Liver (tissue), 9 donors: ENCODE data around the gene TACSTD2. TPM values are rescaled to one million over a fixed set of nuclear protein-coding genes. Genes with fewer than 3 reads are reported as not detected.
A peak's percentile ranks its signal among the peaks of the same experiment; 100 is the strongest.

ENCODE experiments used
- DNase-seq: peaks from one replicate; pipeline ENCODE4 v3.0.0-alpha.2; 2017; ENCODE audit warnings: low spot score
- H3K27ac ChIP-seq, 2 donors: one replicate each; pipeline ENCODE4 v1.7.0; 2013; ENCODE audit warnings: inconsistent platforms in 2 of 2, low read length in 2 of 2, control low read depth in 1 of 2, low read depth in 1 of 2, mild to moderate bottlenecking in 1 of 2
- H3K27me3 ChIP-seq, 4 donors: one replicate each; pipeline versions ENCODE4 v1.6.1 to v1.7.0; 2013; ENCODE audit warnings: low read length in 3 of 4, inconsistent platforms in 1 of 4, mild to moderate bottlenecking in 1 of 4, moderate library complexity in 1 of 4; ENCODE audit not compliant: control insufficient read depth in 4 of 4, insufficient read depth in 4 of 4
- H3K36me3 ChIP-seq, 4 donors: one replicate each; pipeline versions ENCODE4 v1.6.1 to v1.7.0; 2013; ENCODE audit warnings: low read length in 3 of 4, mild to moderate bottlenecking in 3 of 4, low read depth in 1 of 4, moderate library complexity in 1 of 4; ENCODE audit not compliant: control insufficient read depth in 4 of 4, insufficient read depth in 3 of 4
- H3K4me1 ChIP-seq, 4 donors: one replicate each; pipeline versions ENCODE4 v1.6.1 to v1.7.0; 2013; ENCODE audit warnings: low read length in 3 of 4, mild to moderate bottlenecking in 3 of 4, moderate library complexity in 1 of 4; ENCODE audit not compliant: control insufficient read depth in 4 of 4, insufficient read depth in 4 of 4
- H3K4me3 ChIP-seq, 3 donors: one replicate each; pipeline versions ENCODE4 v1.6.1 to v1.7.0; 2013; ENCODE audit warnings: low read length in 3 of 3, control low read depth in 1 of 3, low read depth in 1 of 3, mild to moderate bottlenecking in 1 of 3
- H3K9ac ChIP-seq, 2 donors: one replicate each; pipeline ENCODE4 v1.7.0; 2013; ENCODE audit warnings: low read length in 2 of 2, mild to moderate bottlenecking in 2 of 2, moderate library complexity in 2 of 2, control low read depth in 1 of 2, low read depth in 1 of 2
- H3K9me3 ChIP-seq, 4 donors: one replicate each; pipeline versions ENCODE4 v1.6.1 to v1.7.0; 2013; ENCODE audit warnings: low read length in 3 of 4; ENCODE audit not compliant: control insufficient read depth in 4 of 4
- ATF3 ChIP-seq: IDR thresholded peaks from 2 replicates; pipeline ENCODE4 v1.6.1; 2016; ENCODE audit warnings: antibody characterized with exemption
- CTCF ChIP-seq: fragments of 150-350 bp; IDR thresholded peaks from 2 replicates; pipeline ENCODE4 v1.5.1; 2017; ENCODE audit warnings: improper control_type of control experiment, low read depth, low read length; ENCODE audit not compliant: missing input control
- EGR1 ChIP-seq, 2 donors: IDR thresholded peaks; 2 replicates each; pipeline ENCODE4 v1.6.1; 2016 to 2018; ENCODE audit warnings: antibody characterized with exemption in 2 of 2, low read depth in 2 of 2
- FOXA1 ChIP-seq: IDR thresholded peaks from 2 replicates; pipeline ENCODE4 v1.6.1; 2016; ENCODE audit warnings: antibody characterized with exemption
- FOXA2 ChIP-seq: IDR thresholded peaks from 2 replicates; pipeline ENCODE4 v1.6.1; 2016; ENCODE audit warnings: antibody characterized with exemption
- GABPA ChIP-seq, 2 donors: IDR thresholded peaks in 1 of 2; conservative IDR thresholded peaks in 1 of 2; 2 replicates each; pipeline ENCODE4 v1.6.1; 2016; ENCODE audit warnings: antibody characterized with exemption in 2 of 2, mild to moderate bottlenecking in 1 of 2, moderate library complexity in 1 of 2
- HNF4A ChIP-seq, 2 donors: conservative IDR thresholded peaks; 2 replicates each; pipeline ENCODE4 v1.6.1; 2016; ENCODE audit warnings: antibody characterized with exemption in 2 of 2, mild to moderate bottlenecking in 2 of 2
- HNF4G ChIP-seq: IDR thresholded peaks from 2 replicates; pipeline ENCODE4 v1.6.1; 2016; ENCODE audit warnings: antibody characterized with exemption
- JUND ChIP-seq, 2 donors: IDR thresholded peaks; 2 replicates each; pipeline ENCODE4 v1.6.1; 2016; ENCODE audit warnings: antibody characterized with exemption in 2 of 2
- NR2F2 ChIP-seq: IDR thresholded peaks from 2 replicates; pipeline ENCODE4 v1.6.1; 2016; ENCODE audit warnings: antibody characterized with exemption
- RAD21 ChIP-seq, 2 donors: IDR thresholded peaks; 2 replicates each; pipeline ENCODE4 v1.6.1; 2016; ENCODE audit warnings: antibody characterized with exemption in 2 of 2, mild to moderate bottlenecking in 2 of 2
- RXRA ChIP-seq, 2 donors: IDR thresholded peaks; 2 replicates each; pipeline ENCODE4 v1.6.1; 2017 to 2018; ENCODE audit warnings: antibody characterized with exemption in 2 of 2, mild to moderate bottlenecking in 1 of 2
- SP1 ChIP-seq: IDR thresholded peaks from 2 replicates; pipeline ENCODE4 v1.6.1; 2018; ENCODE audit warnings: antibody characterized with exemption, mild to moderate bottlenecking
- TAF1 ChIP-seq: conservative IDR thresholded peaks from 2 replicates; pipeline ENCODE4 v1.6.1; 2016; ENCODE audit warnings: antibody characterized with exemption, mild to moderate bottlenecking
- YY1 ChIP-seq: IDR thresholded peaks from 2 replicates; pipeline ENCODE4 v1.6.1; 2016; ENCODE audit warnings: antibody characterized with exemption, mild to moderate bottlenecking
- WGBS: extraction: QIAGEN DNeasy Blood & Tissue Kit; methylation state at CpG from one replicate; pipeline ENCODE4 v1.1.7; 2013; 5-methylcytosine and 5-hydroxymethylcytosine counted together
- polyA plus RNA-seq, 2 donors: library from polyadenylated mRNA; stranded (reverse) in 1 of 2; unstranded in 1 of 2; fragments of 200-250 nt in 1 of 2; fragments of >200 nt in 1 of 2; fragmentation: Nextera tagmentation in 1 of 2; extraction: Ambion mirVana in 1 of 2; gene quantifications; one replicate each; pipeline versions ENCODE4 v1.2.1 to v1.2.3, GENCODE V29; 2013 to 2015
- total RNA-seq, 2 donors: library from RNA; depleted of rRNA; stranded (reverse); fragments of >200 nt; gene quantifications; one replicate each; pipeline ENCODE4 v1.2.3, GENCODE V29; 2014
- TF ChIP-seq, protein P1 (sequence below): IDR thresholded peaks from 2 replicates; pipeline ENCODE4 v1.6.1; 2016; ENCODE audit warnings: antibody characterized with exemption, mild to moderate bottlenecking
- TF ChIP-seq, protein P2 (sequence below): IDR thresholded peaks from 2 replicates; pipeline ENCODE4 v1.6.1; 2016; ENCODE audit warnings: antibody characterized with exemption
- TF ChIP-seq, protein P3 (sequence below): IDR thresholded peaks from 2 replicates; pipeline ENCODE4 v1.6.1; 2016; ENCODE audit warnings: antibody characterized with exemption
- donor health status: healthy.
- donor health status: healthy.
- donor health status: healthy.
- donor health status: healthy.
- donor health status: healthy.

Gene TACSTD2
- total and polyA plus RNA-seq, 4 donors = 0.61 to 1.5 (median 1.1) TPM

GRCh38 chr1:58575551-58576324, 1.3 kb downstream of the TACSTD2 start:
- H3K27ac ChIP-seq = no peak overlapping the region
- peaks cover 2 to 13% (median 5%) of the 10 kb centered on the region in 4 donors for H3K27me3 ChIP-seq
- no peak for TF ChIP-seq HNF4A (conservative IDR thresholded peaks at IDR 0.05)
- TF ChIP-seq EGR1 (IDR thresholded peaks at IDR 0.05; ENCODE audit: low read depth in 2 of 2) = no peak
- TF ChIP-seq RAD21 (IDR thresholded peaks at IDR 0.05) = no peak
- TF ChIP-seq FOXA2 = no peak
- TF ChIP-seq, protein P1, sequence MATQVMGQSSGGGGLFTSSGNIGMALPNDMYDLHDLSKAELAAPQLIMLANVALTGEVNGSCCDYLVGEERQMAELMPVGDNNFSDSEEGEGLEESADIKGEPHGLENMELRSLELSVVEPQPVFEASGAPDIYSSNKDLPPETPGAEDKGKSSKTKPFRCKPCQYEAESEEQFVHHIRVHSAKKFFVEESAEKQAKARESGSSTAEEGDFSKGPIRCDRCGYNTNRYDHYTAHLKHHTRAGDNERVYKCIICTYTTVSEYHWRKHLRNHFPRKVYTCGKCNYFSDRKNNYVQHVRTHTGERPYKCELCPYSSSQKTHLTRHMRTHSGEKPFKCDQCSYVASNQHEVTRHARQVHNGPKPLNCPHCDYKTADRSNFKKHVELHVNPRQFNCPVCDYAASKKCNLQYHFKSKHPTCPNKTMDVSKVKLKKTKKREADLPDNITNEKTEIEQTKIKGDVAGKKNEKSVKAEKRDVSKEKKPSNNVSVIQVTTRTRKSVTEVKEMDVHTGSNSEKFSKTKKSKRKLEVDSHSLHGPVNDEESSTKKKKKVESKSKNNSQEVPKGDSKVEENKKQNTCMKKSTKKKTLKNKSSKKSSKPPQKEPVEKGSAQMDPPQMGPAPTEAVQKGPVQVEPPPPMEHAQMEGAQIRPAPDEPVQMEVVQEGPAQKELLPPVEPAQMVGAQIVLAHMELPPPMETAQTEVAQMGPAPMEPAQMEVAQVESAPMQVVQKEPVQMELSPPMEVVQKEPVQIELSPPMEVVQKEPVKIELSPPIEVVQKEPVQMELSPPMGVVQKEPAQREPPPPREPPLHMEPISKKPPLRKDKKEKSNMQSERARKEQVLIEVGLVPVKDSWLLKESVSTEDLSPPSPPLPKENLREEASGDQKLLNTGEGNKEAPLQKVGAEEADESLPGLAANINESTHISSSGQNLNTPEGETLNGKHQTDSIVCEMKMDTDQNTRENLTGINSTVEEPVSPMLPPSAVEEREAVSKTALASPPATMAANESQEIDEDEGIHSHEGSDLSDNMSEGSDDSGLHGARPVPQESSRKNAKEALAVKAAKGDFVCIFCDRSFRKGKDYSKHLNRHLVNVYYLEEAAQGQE = no peak
- TF ChIP-seq YY1 = no peak
- TF ChIP-seq, protein P2, sequence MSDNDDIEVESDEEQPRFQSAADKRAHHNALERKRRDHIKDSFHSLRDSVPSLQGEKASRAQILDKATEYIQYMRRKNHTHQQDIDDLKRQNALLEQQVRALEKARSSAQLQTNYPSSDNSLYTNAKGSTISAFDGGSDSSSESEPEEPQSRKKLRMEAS = no peak
- TF ChIP-seq CTCF = no peak
- no peak for TF ChIP-seq GABPA (IDR thresholded peaks at IDR 0.05 in 1 of 2, conservative IDR thresholded peaks at IDR 0.05 in 1 of 2)
- TF ChIP-seq JUND (IDR thresholded peaks at IDR 0.05) = no peak
- TF ChIP-seq HNF4G = no peak
- no peak for TF ChIP-seq ATF3
- TF ChIP-seq, protein P3, sequence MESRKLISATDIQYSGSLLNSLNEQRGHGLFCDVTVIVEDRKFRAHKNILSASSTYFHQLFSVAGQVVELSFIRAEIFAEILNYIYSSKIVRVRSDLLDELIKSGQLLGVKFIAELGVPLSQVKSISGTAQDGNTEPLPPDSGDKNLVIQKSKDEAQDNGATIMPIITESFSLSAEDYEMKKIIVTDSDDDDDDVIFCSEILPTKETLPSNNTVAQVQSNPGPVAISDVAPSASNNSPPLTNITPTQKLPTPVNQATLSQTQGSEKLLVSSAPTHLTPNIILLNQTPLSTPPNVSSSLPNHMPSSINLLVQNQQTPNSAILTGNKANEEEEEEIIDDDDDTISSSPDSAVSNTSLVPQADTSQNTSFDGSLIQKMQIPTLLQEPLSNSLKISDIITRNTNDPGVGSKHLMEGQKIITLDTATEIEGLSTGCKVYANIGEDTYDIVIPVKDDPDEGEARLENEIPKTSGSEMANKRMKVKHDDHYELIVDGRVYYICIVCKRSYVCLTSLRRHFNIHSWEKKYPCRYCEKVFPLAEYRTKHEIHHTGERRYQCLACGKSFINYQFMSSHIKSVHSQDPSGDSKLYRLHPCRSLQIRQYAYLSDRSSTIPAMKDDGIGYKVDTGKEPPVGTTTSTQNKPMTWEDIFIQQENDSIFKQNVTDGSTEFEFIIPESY = no peak
- TF ChIP-seq RXRA (IDR thresholded peaks at IDR 0.05) = no peak
- TF ChIP-seq NR2F2 = no peak
- no peak for TF ChIP-seq TAF1
- no peak for TF ChIP-seq SP1
- TF ChIP-seq FOXA1 = no peak

More at GRCh38 chr1:58575551-58576324, 1.3 kb downstream of the TACSTD2 start:
- WGBS = 32% methylated on average over 32 of the region's 32 CpGs
- no peak for DNase-seq
- no peak overlapping the region for H3K9ac ChIP-seq
- H3K36me3 ChIP-seq = no peaks in the 10 kb centered on the region
- peaks cover 0 to 17% (median 6%) of the 10 kb centered on the region in 4 donors for H3K4me1 ChIP-seq
- no peaks in the 10 kb centered on the region for H3K9me3 ChIP-seq
- peak overlapping the region in 1 of 3 donors; percentile 35 for H3K4me3 ChIP-seq
